GM10248 (cell line): ENCODE results near the gene FEZ2.

Source experiments
- CTCF ChIA-PET: fragments of 300-600 bp; sonication (Branson Sonifier 250); formaldehyde crosslinking; extraction: SDS; loops from one replicate; lab custom pipeline; 2021; ENCODE audit warnings: antibody characterized with exemption; lab: Yijun Ruan, JAX
- POLR2A ChIA-PET: fragments of 350-650 bp; sonication (Branson Sonifier 250); formaldehyde crosslinking; extraction: SDS; loops from one replicate; lab custom pipeline; 2020; ENCODE audit warnings: antibody characterized with exemption; lab: Yijun Ruan, JAX
- DNase-seq: peaks from one replicate; pipeline ENCODE4 v3.0.0; 2012; ENCODE audit errors: extremely low spot score
- CTCF ChIP-seq: IDR thresholded peaks from 2 replicates; pipeline ENCODE4 v1.5.1; 2012; ENCODE audit warnings: mild to moderate bottlenecking, low read depth; ENCODE audit errors: extremely low read depth, missing control alignments, control extremely low read depth

FEZ2 gene

DNA sequence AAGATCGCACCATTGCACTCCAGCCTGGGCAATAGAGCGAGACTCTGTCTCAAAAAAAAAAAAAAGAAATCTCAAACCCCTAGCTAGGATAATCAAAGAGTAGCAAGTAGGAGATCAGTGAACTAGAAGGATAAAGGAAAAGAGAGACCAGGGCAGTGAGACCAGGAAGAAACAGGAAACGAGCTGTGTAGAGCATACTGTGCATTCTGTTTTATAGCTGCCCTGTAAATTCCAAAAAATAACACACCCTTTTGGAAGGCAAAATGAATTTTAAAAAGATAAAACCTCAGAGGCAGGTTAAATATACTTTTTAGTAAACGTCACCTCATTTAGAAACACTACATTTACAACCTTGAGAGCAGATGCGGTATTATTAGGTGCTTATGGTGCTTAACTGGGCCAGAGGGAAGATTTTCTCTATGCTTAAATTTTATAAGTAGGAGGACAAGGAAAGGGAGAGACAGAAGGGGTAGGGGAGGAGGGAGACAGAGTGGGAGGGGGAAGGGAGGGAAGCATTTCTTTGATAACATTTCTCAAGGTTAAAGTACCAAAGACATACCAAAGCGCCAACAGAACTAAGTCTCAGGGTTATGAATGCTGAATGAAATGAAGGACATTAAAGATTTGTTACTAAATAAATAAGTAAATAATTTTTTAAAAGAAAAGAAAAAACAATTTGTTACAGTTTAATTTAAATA is 30.1 kb downstream of the FEZ2 start:
- no peak for DNase-seq
- CTCF ChIA-PET = interaction anchor here (1.0 kb wide), 1 partner anchor 11 kb away, joined by 5 read pairs; no protein-coding TSS in a partner anchor
- TF ChIP-seq CTCF = no peak
- POLR2A ChIA-PET = no interaction called here

GRCh38 chr2:36566887-36567286 is 31.1 kb downstream of the FEZ2 start:
- CTCF ChIA-PET = interaction anchor here (0.9 kb wide), 1 partner anchor 9 kb away, joined by 3 read pairs; no protein-coding TSS in a partner anchor
- POLR2A ChIA-PET = no interaction called here
- DNase-seq = no peak
- no peak for TF ChIP-seq CTCF

- no peak for TF ChIP-seq CTCF
- ChIA-PET POLR2A (no interaction called here), CTCF (no interaction called here)
- no peak for DNase-seq
These were observed 32.3 kb downstream of the FEZ2 start for GRCh38 chr2:36565712-36566111.

DNA sequence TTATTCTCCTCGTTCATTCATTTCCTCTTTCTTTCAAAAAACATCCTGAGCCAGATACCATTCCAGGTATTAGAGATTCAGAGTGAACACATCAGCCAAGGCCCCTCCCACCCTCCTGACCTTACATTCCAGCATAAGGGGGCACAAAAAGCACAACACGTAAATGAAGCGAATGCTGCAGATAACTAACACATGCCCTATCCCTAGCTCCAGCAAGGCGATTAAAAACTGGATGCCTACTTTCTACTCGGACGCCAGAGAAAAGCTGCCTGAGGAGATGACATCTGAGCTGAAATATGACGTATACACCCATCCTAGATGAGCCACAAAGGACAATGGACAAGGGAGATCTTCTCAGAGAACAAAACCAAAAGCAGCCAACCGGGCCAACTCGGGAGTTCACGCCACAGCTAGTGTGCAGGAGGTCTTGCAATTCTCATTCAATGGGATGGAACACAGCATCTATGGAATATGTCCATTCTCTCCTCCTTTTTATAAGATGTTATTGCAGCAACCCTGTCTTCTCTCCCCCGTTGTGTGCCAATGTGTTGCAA is 33.5 kb downstream of the FEZ2 start:
- no peak for DNase-seq
- CTCF ChIA-PET = interaction anchor here (0.7 to 2.3 kb wide), 3 partner anchors 21 to 100 kb away, joined by 3 to 6 read pairs (median 5); no protein-coding TSS in a partner anchor
- TF ChIP-seq CTCF = no peak
- POLR2A ChIA-PET = no interaction called here

GRCh38 chr2:36562973-36563532 is 34.9 kb downstream of the FEZ2 start:
- TF ChIP-seq CTCF = no peak
- ChIA-PET POLR2A (no interaction called here), CTCF (interaction anchor here (0.9 to 2.6 kb wide), 6 partner anchors 9 to 102 kb away, joined by 3 to 10 read pairs (median 4); no protein-coding TSS in a partner anchor)
- DNase-seq = no peak

DNA sequence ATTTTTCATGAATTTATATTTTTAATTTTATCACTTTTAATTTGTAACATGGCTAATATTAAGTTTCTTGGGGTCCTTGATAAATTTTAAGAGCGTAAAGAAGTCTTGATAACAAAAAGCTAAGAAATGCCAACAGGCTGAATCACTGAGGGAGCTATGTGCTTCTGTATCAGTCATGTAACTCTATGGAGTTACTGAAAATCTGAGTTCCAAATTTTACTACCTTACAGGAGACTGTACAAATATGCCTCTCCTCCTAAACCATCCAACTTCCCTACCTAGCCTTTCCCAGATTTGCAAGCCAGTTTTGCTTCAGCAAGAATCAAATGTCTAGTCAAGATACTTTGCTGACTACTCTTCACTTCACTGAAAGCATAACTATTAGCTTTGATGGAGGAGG is 35.7 kb downstream of the FEZ2 start:
- POLR2A ChIA-PET = no interaction called here
- DNase-seq = no peak
- CTCF ChIA-PET = interaction anchor here (0.9 to 2.6 kb wide), 4 partner anchors 8 to 34 kb away, joined by 3 to 10 read pairs (median 4); no protein-coding TSS in a partner anchor
- TF ChIP-seq CTCF = no peak
